NCI-H187 (cell line): ENCODE data around the gene SHB.

Experiments used
- DNase-seq, 2 experiments: peaks; one replicate each; lab custom pipeline; 2025; lab: John Stamatoyannopoulos, UW

SHB gene

DNA sequence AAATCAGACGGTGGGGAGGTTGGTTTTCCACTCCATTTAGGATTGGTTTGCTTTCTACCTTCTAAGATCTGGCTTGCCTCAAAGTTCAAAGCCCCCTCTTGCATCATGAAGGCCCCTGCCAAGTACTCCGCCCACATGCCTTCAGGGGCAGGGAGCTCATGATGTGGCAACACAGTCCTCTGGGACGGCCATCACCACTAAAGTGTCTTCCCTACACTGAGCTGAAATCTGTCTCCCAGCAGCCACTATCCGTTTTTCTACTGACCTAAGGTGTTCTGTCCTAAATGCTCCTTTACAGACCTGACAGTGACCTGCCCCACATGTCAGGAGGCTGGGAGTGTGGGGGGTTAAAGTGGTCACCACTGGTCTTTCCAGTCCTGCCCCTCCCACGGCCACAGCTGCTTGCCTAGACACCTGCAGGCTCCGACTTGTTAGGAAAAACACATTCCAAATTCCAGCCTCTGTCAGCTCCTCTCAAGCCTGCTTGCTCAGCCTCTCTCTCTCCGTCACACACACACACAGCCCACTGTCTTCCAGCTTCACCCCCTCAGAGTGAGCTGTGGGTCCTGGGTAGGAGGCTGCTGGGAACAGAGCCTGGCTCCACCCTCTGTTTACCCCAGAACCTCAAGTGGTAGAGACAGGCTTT lies 44.9 kb downstream of the SHB start:
- peak in 1 of 2 experiments; percentile 46 for DNase-seq

DNA sequence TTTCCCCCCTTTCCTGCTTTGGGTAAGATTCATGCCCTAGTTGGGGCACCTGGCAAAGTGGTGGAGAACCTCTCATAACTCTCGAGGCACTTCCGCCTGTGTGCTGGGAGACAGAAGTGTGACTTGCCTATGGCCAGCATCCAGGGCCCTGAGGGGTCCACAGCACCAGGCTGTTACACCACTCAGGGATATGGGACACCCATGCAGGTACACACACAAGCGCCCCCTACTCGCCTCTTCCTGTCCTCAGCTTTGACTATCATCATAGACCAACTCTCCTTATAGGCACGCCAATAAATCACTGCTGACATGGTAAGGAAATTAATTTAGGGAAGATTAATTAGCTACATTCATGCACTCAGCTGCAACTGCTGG lies 45.4 kb downstream of the SHB start:
- no peak for DNase-seq

GRCh38 chr9:38022995-38023394 lies 46.0 kb downstream of the SHB start:
- DNase-seq = no peak

GRCh38 chr9:38022203-38022895 lies 46.7 kb downstream of the SHB start:
- DNase-seq = no peak

GRCh38 chr9:38020151-38021076 lies 48.6 kb downstream of the SHB start:
- no peak for DNase-seq

DNA sequence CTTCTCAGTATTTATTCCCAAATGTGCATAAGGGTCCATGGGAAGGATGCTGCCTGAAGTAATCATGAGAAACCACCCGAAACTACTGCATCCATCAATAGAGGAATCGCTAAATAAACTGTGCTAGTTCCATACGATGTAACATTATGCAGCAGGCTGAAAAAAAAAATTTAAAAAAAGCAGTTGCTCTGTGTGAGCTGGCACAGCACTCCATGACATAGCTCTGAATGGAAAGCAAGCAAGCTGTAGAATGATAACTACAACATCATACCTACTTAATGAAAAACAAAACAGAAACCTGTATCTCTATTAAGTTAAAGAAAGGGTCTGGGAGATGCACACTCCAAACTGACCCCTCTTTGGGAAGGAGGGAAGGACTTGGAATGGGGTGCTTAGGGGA lies 49.3 kb downstream of the SHB start:
- no peak for DNase-seq

GRCh38 chr9:38018958-38019602 lies 49.9 kb downstream of the SHB start:
- no peak for DNase-seq

GRCh38 chr9:38018241-38018957 lies 50.6 kb downstream of the SHB start:
- DNase-seq = no peak

GRCh38 chr9:38017885-38018186 lies 51.2 kb downstream of the SHB start:
- DNase-seq = no peak

DNA sequence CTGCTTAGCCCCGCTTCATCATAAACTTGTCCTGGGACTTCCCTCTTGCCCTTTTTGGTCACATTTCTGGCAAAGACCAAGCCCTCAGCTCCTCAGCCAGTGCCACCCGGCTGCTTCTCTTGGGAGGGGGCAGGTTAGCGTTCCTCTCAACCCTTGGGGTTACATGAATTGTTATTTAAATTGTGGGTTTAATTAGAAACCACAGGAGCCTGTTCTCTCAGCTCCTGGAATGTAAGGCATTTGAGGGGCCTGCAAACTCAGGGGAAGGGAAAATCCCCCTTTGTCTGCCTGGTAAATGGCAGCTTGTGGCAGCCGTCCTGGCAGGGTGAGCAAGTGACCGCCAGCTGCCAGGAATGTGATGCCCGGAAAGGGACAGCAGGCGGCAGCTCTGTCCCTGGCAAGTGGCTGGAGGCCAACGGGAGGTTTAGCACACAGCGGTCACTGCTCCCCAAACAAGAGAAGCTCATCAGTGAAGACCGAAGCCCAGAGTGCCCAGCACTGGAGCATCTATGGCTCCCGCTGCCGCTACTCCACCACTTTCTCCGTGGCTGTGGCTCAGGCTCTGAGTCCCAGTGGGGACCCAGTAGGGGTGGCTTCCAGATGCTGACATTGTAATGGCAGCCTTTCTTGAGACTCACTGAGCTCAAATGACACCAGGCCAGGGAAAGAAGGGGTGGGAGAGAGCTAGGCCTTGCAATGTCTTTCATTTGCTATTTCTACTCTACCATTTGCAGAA lies 51.7 kb downstream of the SHB start:
- no peak for DNase-seq

GRCh38 chr9:38016375-38017135 lies 52.5 kb downstream of the SHB start:
- no peak for DNase-seq

DNA sequence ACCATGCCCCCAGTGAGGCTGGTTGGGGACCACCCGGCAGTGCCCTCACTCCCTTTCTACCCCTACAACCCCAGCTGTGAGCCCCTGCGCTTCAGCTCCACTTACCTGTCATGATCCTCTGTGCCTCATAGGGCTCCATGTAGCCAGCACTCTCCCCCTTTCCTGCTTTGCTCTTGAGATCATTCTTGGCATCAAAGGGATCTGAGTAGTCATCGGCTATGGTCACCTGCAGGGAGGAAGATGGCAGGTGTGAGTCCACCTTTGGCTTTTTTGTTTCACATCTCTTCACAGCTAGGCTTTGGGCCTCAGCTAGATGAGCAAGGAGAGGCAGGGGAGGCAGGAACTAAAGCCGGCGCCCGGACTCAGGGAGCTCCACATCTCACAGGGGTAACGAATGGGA lies 53.1 kb downstream of the SHB start:
- no peak for DNase-seq

DNA sequence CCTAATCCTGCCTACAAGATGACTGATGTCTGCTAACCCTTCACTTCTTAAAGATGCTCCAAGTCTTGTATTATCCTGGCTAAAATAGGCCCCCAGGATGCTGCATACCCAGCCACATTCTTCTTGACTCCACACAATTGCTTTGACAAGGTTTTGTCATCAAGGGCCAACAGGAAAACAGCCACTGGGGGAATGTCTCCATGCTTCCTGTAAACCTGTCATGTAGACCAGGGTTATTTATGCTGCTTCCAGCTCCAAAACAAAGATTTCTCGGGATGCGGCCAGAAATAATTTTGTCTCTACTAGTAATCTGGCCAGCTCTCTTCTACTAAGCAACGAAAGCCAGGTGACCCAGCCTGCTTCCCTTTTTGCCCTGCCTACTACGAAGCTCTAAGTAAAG lies 53.8 kb downstream of the SHB start:
- DNase-seq = no peak

- DNase-seq = no peak
These were observed 56.1 kb downstream of the SHB start for GRCh38 chr9:38012767-38013450.

GRCh38 chr9:38011991-38012390 lies 57.0 kb downstream of the SHB start:
- DNase-seq = no peak

DNA sequence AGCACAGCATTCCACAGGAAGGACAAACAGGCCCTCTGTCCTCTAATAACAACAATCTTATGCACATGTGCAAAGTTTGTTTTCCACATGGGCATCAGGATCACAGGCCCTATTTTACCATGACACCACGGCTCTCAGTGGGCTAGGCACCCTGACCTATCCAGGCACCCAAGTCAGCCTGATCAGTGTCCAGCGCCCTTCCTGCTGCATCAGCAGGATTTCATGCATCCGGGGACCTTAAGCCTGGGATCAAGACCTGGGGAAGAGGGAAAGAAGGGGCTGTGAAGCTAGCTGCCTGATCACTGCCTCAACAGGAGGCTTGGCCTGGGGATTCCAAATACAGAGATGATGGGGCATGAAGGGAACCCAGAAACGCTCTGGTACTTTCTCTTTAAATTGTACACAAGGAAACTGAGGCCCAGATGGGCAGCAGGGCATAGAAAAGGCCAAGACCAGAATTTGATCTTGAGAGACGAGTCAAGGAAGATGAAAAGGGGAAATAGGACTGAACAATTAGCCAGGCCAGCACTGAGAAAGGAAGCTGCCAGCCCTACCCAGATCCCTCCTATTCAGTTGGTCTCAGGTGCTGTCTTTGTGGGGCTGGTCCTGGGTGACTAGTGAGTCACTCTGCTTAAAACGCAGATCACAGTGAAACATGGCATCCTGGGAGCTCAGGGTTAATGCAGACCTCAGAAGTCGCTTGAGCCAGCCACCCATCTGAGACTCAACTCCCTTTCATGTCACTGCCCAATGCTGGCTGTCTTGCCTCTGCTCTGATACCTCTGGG lies 57.9 kb downstream of the SHB start:
- no peak for DNase-seq

GRCh38 chr9:38009990-38010389 lies 59.0 kb downstream of the SHB start:
- DNase-seq = no peak

- no peak for DNase-seq
These were observed 60.0 kb downstream of the SHB start for GRCh38 chr9:38009035-38009501.
